EL (cell line): ENCODE measurements around the gene ISG20.
"Not testable (repeated sequence)": the region's sequence is repeated elsewhere in the genome, so short reads cannot be mapped to it uniquely, and the experiment has no call there.

ENCODE experiments used
- DNase-seq: peaks from one replicate; pipeline ENCODE4 v3.0.0-alpha.2; 2016

The ISG20 gene

DNA sequence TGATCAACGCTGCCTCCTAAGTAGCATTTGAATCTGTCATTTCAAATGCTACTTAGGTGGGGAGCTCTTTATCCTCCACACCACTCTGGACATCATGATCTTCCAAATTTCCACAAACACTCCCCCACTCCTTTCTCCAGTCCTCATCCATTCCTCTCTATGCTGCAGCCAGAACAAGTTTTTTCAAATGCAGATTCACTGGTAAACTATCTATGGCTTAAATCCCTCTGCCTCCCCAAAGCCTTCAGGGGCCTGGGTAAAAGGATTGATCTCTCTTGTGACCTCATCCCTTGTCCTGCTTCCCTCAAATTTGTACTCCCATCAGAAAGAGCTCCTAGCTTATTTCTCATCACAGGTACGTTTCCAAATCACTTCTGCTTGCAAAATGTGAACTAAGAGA lies 19.0 kb upstream of the ISG20 start:
- no peak for DNase-seq

DNA sequence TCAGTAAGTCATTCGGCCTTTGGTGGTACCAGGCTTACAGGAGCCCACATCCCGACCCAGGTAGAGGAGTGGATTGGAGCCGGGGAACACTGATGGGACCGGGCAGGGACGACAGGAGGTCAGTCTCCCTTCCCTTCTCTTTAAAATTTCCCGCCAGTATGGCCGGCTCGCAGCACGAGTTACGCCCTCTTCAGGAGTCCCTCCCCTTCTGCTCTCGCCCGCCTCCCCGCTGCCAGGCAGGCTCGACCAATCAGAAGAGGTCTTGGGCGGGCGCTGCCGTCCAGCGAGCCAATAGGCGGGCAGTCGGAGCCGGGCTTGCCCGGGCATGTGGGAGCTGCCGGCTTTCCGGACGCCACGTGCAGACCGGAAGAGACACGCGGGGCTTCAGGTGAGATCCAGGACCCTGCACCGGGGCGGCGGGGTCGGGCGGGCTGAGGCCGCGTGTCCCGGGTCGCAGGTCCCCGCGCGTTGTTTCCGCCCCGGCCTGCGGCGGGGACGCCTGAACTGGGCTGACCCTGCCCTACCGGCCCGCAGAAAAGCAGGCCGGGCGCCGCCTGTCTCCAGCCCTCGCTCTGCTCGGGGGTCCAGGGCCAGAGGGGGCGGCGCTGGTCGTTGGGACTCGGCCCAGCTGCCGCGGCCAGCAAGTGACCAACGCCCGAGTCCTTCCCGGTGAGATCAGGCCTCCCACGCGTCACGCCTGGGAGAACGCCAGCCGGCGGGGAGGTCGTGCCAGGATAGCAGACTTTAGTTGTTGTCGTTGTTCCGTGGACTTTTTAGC lies 17.6 kb upstream of the ISG20 start, which contains the start of gene AEN:
Gene AEN, plus strand, starts transcription at position 346 of the 778 bp plus-strand sequence. CDS start 4,870 bp downstream, outside the sequence.
- DNase-seq: peak; percentile 95

DNA sequence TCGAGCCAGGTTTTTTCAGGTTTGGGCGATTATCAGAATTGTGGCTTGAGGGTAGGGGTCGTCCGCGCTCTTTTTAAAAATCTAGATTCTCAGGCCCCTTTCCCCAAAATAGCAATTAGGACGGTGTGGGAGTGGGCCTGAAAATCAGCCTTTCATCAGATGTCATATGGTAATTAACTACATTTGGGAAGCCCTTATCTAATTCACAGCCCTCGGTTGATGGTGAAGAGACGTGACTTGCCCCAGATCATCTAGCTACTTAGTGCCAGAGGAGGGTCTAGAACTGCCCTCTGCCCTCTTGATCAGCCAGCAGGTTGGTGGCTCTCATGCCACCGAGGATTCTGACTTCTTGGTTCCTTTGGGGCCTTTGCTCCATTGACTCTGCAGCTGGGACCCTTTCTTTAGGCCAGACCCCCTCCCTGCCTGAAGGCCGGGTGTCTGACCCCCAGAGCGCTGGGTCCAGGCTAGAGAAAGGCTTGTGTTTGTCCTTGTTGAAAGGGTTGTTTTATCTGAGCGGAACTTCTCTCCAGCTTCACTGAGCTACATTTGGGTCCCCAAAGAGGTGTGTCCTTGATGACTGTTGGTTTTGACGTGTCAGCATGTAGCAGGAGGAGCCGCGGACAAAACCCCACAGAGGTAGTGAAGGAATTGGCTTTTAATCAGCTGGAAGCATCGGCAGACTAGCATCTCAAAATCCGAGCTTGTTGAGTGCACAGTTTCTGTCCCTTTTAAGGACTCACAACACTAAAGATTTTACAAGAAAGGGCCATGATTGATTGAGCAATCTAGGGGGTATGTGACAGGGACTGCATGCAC lies 16.8 kb upstream of the ISG20 start:
- DNase-seq: peak; percentile 46

DNA sequence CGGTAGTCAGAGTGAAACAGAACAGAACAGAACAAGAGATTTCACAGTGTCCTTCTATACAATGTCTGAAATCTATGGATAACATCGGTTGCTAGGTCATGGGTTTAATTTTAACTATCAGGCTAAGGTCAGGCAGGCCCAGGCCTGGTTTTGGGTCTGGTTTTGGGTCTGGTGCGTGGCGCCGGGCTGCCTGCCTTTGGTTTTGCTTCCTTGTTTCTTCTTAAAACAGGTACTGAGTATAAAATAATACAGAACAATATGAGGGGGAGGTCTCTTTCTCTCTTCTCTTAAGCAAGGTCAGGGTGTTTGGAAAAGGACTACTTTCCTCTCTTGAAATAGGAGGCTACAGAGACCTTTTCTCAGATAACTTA lies 16.2 kb upstream of the ISG20 start:
- no peak for DNase-seq

DNA sequence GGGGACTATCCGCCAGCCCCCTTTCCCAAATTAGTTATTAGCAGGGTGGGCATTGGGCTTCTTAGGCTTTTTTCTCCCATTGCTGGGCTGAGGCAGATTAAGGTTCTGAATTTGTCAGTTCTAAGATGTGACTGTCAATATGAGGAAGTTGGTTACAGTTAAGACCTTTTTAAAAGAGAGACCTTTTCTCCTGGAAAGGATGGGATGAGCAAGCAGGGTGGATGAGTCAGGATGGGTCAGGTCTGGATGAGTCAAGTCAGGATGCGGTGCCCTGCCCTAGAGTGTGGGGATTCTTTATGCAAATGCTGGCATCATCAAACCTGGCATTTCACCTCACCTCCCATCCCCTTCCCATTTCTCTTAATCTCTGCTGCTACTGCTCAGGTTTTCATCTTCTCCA lies 15.8 kb upstream of the ISG20 start:
- peak; percentile 91 for DNase-seq

DNA sequence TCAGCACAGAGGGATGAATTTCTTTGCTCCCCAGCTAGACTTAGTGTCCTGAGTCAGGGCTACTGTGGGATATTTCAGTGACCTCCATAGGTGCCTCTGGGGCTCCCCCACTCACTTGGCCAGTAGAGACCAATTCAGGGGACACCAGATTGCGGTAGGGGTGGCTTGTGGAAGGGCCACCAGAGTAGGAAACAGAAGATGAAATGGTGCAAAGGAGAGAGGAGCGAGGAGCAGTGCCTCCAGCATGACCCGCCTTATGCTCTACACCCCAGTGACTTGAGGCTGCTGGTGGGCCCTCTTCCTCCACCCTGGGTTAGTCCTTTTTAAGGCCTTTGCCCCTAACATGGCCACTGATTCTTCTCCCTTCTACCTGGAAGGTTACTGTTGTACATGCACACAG lies 15.2 kb upstream of the ISG20 start:
- no peak for DNase-seq

DNA sequence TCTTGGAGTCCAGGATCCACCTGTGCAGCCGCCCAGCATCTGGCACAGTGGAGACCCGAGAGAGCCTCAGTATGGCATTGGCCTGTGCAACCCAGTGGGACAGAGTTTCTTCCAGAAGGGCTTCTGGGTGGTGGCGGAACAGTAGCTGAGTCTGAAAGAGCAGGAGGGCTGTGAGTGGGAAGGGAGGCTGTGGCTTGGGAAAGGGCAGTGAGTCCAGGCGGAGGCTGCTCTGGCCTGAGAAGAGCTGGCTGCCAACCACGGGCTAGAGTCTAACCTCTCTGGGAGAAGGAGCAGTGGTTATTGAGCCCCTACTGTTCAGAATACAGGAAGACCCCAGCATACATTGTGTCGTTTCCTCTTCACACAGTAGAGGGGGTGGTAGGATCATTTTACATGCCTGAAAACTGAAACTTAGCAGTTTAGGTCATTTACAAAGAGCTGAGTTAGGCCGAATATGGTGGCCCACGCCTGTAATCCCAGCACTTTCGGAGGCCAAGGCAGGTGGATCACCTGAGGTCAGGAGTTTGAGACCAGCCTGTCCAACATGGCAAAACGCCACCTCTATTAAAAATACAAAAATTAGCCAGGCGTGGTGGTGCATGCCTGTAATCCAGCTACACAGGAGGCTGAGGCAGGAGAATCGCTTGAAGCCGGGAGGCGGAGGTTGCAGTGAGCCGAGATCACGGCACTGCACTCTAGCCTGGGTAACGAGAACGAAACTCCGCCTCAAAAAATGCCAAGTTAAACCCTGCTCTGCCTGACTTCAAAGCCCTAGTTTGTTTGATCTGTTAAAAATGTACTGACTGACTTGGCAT lies 14.5 kb upstream of the ISG20 start:
- DNase-seq: peak; percentile 46

DNA sequence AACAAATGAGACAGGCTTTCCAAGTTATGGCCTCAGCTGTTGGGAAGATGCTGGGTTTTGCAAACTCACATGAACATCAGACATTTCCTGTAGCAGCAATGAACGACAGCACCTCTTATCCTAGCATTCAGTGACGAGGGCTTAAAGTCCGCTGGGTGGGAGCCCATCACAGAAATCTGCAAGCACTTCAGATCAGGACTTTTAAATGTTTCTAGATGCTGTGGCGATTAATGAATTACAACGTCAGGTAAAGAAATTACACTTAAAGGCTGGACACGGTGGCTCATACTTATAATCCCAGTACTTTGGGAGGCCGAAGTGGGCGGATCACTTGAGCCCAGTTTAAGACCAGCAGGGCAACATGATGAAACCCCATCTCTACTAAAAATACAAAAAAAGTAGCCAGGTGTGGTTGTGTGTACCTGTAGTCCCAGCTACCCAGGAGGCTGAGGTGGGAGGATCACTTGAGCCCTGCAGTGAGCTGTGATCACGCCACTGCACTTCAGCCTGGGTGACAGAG lies 13.8 kb upstream of the ISG20 start:
- no peak for DNase-seq

DNA sequence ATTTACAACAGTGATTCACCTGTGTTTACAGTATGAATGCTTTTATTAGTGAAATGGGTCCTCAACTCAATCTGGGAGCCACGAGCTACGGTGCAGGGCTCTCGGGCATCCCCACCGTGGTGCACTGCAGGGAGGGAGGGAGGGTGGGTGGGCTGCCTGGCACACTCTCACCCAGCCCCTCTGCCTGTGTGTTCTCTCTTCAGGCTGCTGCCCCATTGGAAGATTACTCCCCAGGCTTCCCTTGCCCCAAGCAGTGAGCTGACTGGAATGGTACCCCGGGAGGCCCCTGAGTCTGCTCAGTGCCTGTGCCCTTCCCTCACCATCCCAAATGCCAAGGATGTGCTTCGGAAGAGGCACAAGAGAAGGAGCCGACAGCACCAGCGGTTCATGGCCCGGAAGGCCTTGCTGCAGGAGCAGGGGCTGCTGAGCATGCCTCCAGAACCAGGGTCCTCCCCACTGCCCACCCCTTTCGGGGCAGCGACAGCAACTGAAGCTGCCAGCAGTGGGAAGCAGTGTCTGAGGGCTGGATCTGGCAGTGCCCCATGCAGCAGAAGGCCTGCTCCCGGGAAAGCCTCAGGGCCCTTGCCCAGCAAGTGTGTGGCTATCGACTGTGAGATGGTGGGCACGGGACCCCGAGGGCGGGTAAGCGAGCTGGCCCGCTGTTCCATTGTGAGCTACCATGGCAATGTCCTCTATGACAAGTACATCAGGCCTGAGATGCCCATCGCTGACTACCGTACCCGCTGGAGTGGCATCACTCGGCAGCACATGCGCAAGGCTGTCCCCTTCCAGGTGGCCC lies 12.7 kb upstream of the ISG20 start:
- no peak for DNase-seq

DNA sequence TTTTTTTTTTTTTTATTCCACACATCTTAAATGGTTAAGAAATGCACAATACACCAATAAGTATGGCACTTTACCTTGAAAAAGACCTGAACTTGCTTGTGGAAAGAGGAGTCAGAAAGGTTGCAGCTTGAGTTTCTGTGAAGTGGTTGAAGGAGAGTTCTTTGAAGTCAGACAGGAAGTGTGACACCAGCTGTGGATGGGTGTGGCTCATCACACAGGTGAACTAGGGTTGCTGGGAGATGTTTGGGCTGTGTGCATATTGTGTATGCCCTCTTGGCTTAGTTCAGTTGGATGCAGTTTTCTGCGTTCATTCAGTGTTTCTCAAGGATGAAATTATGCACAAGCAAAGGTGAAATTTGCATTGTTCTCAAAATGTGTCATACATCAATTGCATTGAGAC lies 11.4 kb upstream of the ISG20 start:
- no peak for DNase-seq

DNA sequence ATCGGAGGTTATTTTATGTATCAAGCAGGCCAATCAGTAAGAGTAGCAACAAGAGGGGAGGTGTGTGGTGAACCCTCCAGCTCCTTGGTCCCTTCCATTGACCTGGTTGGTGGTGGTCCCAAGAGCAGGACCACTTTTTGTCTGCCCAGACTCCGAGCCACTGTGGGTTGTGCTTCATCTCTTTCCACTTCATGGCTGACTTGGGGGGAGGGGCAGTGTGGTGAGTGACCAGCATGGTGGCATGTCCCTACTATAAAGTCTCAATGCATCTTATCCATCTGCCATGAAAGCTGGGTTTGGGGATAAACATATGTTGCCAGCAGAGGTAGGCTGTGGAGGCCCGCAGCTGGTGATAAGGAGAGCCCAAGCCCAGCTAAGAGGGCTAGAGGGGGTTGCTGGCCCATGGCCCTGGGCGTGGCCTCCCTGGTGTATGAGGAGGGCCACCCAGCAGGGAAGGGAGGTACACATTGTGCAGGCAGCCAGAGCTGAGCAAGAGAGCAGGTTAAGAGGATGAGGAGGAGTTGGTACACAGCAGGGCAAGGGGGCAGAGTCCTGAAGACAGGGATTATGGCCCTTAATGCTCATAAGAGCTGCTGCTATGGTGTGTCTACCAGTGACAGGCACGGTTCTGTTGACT lies 10.7 kb upstream of the ISG20 start:
- no peak for DNase-seq

DNA sequence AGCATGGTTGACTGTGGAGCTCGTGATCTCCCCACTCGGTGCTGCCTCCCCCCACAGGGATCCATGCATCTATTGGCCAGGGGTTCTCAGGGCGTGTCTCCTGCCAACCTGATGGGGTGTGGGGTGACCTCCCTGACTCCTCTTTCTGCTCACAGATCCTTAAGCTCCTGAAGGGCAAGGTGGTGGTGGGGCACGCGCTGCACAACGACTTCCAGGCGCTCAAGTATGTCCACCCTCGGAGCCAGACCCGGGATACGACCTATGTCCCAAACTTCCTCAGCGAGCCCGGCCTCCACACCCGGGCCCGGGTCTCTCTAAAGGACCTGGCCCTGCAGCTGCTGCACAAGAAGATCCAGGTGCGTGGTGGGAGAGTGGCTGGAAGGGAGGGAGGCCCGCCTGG lies 9.7 kb upstream of the ISG20 start:
- no peak for DNase-seq

DNA sequence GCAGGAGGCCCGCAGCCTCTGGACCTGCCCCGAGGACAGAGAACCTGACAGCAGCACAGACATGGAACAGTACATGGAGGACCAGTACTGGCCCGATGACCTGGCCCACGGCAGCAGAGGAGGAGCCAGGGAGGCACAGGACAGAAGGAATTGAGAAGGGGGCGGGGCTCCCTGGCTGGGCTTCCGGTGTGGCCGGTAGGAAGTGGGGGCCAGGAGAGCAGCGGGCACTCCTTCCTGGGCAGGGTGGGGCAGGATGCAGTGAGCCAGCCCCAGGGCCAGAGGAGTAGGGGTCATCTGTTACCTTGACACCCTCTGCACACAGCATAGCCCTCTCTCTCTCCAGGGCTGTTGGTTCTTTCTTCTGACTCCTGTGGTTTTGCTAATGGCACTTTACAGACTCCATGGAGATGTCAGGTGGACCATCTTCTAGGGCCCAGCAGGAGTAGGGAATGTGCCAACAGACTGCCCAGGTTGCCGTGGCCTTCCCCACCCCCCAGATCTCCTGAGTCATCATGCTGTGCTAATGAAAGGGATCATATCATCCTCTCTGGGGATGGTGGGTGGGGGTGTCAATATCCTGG lies 8.6 kb upstream of the ISG20 start:
- DNase-seq: no peak

DNA sequence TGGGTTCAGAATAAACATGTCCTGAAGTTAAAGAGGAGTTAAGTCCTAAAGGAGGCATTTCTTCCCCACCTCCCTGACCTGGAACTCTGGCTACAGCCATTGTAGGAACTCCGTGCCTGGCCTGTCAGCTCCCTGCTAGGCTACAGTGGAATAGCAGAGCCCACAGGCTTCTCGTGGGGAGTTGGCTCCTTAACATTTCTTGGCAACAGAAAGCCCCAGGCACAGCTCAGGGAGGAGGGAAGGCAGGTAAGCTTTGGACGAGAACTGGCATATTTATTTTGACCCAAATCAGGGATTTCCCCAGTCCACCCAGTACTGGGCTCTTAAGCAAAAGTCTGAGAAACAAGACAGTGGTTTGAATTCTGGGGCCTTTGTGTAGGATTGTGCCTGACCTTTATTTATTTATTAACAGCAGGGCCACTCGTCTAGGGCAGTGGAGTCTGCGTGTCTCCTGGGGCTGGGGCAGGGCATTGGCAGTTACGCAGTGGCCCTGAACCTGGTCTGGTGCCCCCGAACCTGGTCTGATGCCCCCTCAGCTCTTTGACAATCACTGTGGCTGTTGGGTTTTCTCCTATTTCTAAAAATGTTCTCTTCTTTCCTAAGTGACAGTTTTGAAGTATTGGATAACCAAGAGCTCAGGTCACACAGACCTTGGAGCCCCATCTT lies 7.9 kb upstream of the ISG20 start:
- no peak for DNase-seq

DNA sequence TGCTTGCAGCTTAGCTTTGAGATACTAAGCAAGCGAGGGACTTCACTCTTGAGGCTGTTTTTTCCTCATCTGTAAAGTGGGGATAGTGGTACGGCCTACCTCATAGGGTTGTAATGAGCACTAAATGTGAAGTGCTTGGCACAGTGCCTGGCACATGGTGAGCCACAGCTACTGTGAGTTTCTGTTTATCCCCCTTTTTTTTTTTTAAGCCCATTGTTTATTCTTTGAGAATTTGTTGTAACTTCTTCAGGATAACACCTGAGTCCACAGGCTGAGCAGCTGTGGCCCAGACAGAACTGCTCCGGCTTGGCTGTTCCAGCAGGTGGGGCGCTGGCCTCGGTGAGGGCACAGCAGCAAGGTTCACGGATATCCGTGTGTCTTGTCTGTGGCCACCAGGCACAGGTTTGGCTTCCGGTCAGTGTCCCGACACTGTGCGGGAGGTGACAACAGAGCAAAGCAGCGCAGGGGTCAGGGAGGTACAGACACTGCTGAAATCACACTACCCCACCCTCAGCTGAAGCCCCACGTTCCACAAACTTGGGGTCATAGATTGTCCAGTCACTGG lies 7.3 kb upstream of the ISG20 start:
- DNase-seq: no peak

DNA sequence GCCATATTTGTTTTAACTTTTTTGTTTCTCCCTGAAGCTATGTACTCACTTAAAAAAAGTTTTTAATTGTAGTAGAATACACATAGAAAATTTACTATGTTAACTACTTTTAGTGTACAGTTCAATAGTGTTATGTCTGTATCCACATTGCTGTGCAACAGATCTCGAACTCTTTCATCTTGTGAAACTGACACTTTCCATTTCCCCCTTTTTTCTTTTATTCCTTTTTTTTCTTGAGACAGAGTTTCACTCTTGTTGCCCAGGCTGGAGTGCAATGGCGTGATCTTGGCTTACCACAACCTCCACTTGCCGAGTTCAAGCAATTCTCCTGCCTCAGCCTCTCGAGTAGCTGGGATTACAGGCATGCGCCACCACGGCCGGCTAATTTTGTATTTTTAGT lies 6.0 kb upstream of the ISG20 start:
- DNase-seq: not testable (repeated sequence)

DNA sequence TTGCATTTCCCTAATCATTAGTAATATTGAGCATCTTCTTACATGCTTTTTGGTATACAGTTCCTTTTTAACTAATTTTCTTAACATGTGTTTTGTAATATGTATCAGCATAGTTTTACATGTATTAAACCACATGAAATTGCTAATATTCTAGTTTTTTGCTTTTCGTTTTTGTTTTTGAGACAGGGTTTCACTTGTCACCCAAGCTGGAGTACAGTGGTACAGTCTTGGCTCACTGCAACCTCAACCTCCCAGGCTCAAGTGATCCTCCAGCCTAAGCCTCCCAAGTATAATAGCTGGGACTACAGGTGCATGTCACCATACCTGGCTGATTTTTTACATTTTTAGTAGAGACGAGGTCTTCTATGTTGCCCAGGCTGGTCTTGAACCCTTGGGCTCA lies 4.4 kb upstream of the ISG20 start:
- DNase-seq: no peak

DNA sequence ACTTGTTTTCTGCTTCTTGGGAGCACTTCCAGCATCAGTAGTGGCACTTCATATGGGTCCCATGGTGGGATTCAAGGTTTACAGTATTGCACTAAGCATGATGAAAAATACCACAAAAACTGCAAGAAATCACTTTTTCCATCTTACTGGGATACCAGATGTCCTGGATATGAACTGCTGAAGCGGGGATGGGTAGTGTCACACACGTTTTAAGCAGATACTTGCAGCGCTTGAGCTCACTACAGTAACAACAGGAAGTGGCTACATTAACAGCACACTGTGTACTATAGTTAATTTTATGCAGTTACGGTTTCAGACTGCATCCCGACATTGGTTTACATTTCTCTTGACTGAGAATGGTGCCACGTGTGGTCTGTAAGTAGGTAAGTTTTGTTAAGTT lies 3.5 kb upstream of the ISG20 start:
- DNase-seq: no peak

DNA sequence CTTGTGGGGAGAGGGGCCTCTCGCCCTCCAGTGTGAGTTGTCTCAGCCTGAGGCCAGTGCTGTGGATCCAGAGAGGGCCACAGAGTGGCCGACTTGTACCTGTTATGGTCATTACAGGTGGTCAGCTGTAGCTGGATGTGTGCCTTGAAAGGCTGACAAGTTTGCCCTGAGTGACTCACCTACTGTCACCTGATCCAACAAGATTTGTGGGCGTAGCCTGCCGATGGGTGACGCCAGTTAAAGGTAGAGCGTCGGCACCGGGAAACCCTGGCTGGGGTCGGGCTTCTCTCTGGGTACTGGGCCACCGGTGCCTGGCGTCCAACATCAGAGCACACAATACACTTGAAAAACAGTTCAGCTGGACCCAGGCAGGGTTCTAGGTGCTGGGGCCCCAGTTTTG lies 2.8 kb upstream of the ISG20 start:
- DNase-seq: no peak

DNA sequence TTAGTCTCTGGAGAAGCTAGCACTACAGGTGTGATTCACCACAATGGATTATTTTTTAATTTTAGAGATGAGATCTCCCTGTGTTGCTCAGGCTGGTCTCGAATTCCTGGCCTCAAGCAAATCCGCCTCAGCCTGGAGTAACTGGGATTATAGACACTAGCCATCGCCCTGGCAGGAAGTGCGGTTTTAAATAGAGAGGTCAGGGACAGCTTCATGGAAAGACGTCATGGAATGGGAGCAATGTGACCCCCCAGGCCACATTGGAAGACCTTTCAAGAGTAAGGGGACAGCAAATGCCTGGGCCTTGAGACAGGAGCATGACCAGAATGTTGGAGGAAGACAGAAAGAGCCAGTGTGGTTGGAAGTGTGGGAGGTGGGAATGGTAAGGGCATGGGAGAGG lies 2.2 kb upstream of the ISG20 start:
- DNase-seq: peak; percentile 36

DNA sequence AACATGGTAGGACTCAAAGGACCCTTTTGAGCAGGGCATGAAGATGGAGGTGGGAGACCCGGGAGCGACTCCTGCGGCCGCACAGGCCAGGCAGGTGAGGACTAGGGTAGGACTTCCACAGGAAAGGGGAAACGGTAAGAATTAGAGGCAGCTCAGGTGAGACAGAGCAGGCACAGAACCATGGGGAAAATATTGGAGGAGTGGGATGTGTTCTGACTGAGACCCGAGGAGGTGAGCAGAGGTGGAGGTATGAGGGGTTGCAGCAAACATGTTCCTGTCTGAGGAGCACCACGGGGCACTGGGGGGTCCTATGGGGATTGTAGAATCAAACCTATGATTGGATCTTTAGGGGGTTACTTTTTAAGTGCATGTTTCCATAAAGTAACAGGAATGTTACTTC lies 1.4 kb upstream of the ISG20 start:
- DNase-seq: no peak
